Measurements from ENCODE around the gene FOXP1. TPM values are rescaled to one million over a fixed set of nuclear protein-coding genes. Genes with fewer than 3 reads are reported as not detected.

The FOXP1 gene
- total and polyA plus RNA-seq, 9 of the 15 experiments (the other 6 are each of a cell fraction or from before 2014, with no cell fraction given), result 7.7 to 34.5 (median 13.7) TPM

GRCh38 chr3:71077070-71077469 is 506.5 kb downstream of the FOXP1 start (continued):
- TF ChIP-seq ZNF609 (CRISPR knock-in tag; IDR thresholded peaks at IDR 0.05; ENCODE audit: borderline replicate concordance) (no peak), ZBTB1 (CRISPR knock-in tag; IDR thresholded peaks at IDR 0.05; ENCODE audit: borderline replicate concordance, low read depth) (no peak)

GRCh38 chr3:71076361-71077002 is 507.0 kb downstream of the FOXP1 start:
- DNase-seq (ENCODE audit: extremely low read depth in 1 of 4, low spot score in 3 of 4), result no peak
- intact Hi-C loops (cut with micrococcal nuclease), result no loop called here
- no peak for ATAC-seq
- Histone ChIP-seq H3K36me3 (ENCODE audit: control insufficient read depth, insufficient read depth, low read length) (0 out of 3 replicates have a peak, but pooled peaks cover 2% of the 10 kb centered on the region), H3K79me2 (ENCODE audit: control insufficient read depth, insufficient read depth, low read length) (no peaks in the 10 kb centered on the region; the same call in 2 of the 3 replicates), H3K4me3 (no peak overlapping the region), H3K9me1 (ENCODE audit: control insufficient read depth, insufficient read depth, low read length) (no peaks in the 10 kb centered on the region), H3K4me1 (replicated peaks in 1 of 2; ENCODE audit: control insufficient read depth in 2 of 2, insufficient read depth in 2 of 2, low read length in 2 of 2) (no peaks in the 10 kb centered on the region; a peak in 2 of 5 replicates), H3K27ac (ENCODE audit: extremely low read depth, low read depth, low read length) (no peak overlapping the region), H3K4me2 (ENCODE audit: insufficient read depth, low read length) (no peak overlapping the region), H3K9ac (ENCODE audit: insufficient read depth in 1 of 2, low read depth in 2 of 2, low read length in 2 of 2) (no peak overlapping the region), H4K20me1 (replicated peaks; ENCODE audit: control insufficient read depth, insufficient read depth, low read length) (0 out of 2 replicates have a peak, but pooled peaks cover 3% of the 10 kb centered on the region), H3K27me3 (ENCODE audit: control insufficient read depth in 2 of 2, insufficient read depth in 2 of 2, low read length in 2 of 2) (no peaks in the 10 kb centered on the region), H2AFZ (ENCODE audit: low read depth, low read length) (no peak overlapping the region), H3K9me3 (replicated peaks; ENCODE audit: control insufficient read depth, insufficient read depth, low read depth, low read length) (no peaks in the 10 kb centered on the region)
- 80% methylated on average over 5 of the region's 5 CpGs for WGBS (ENCODE audit: insufficient coverage, low coverage, missing lambda C conversion rate)
- in situ Hi-C loops (cut with MboI), result no loop called here
- ChIA-PET CTCF (ENCODE audit: low intra/inter-chr PET ratio) (no interaction called here), POLR2A (interaction anchor here (0.7 kb wide), 1 partner anchor 36 kb away, joined by 3 read pairs; no protein-coding TSS in a partner anchor)
- FAIRE-seq, result no peak
- no TSS peak for BruUV-seq (replicated peaks)
- TF ChIP-seq POLR2H (tag; IDR thresholded peaks at IDR 0.05; ENCODE audit: low read depth) (no peak), ZNF239 (CRISPR knock-in tag; IDR thresholded peaks at IDR 0.05) (no peak), ATF3 (IDR thresholded peaks at IDR 0.05) (no peak), ATF3 (CRISPR knock-in tag; conservative IDR thresholded peaks at IDR 0.05) (no peak), PURB (CRISPR knock-in tag; IDR thresholded peaks at IDR 0.05; ENCODE audit: low read depth) (no peak), BDP1 (IDR thresholded peaks at IDR 0.05; ENCODE audit: insufficient read depth, insufficient read length) (no peak), PHB2 (IDR thresholded peaks at IDR 0.05; ENCODE audit: low read depth) (no peak), GABPB1 (CRISPR knock-in tag; IDR thresholded peaks at IDR 0.05) (no peak), MITF (IDR thresholded peaks at IDR 0.05) (no peak)
